HG03571 (cell line): ENCODE results near the gene SLC25A23.

Experiments
- ATAC-seq: cut with Tn5 transposase; IDR thresholded peaks from one replicate; pipeline ENCODE4 v1.9.1; 2021; ENCODE audit not compliant: unreplicated experiment

Gene SLC25A23

GRCh38 chr19:6425732-6426620 lies 33.6 kb downstream of the SLC25A23 start:
- no peak for ATAC-seq

DNA sequence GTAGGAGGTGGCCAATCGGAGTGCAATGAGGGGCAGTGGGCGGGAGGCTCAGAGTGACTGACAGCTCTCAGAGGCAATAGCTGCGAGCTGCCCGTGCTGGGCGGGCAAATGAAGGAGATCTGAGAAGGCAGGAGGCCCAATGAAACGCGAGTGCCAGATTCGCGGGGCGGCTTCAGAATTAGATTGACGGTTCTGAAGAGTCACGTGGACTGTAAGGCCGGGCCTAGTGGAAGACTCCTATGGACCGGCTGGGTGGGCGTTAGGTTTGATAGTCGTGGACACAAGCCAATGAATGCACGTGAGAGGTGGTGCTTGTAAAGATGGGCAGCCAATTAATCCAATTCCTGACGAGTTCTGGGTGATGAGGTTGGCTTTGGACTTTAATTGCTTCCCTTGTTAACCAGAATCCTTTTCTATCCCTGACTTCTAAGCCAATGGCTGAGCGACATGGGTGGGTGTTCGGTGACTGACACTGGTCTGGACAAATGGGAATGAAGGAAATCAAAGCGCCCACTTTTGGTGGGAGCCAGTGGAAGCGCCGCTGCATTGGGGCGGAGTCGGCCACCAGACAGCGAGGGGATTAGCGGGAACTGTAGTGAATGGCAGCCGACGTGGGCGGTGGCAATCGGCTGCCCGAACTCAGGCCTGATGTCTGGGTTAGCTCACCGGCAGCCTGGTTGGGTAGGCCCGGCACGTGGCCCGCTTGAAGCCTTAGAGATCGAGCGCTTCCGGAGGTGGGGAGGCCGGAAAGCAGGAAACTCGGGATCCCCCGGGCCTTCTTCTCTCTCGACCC lies 34.5 kb downstream of the SLC25A23 start:
- ATAC-seq = peak; percentile 78

GRCh38 chr19:6424195-6424938 lies 35.2 kb downstream of the SLC25A23 start, which contains the start of gene KHSRP:
TSS of gene KHSRP (minus strand) at chr19:6424811. CDS start at chr19:6424701, 110 bp downstream.
- ATAC-seq = no peak

DNA sequence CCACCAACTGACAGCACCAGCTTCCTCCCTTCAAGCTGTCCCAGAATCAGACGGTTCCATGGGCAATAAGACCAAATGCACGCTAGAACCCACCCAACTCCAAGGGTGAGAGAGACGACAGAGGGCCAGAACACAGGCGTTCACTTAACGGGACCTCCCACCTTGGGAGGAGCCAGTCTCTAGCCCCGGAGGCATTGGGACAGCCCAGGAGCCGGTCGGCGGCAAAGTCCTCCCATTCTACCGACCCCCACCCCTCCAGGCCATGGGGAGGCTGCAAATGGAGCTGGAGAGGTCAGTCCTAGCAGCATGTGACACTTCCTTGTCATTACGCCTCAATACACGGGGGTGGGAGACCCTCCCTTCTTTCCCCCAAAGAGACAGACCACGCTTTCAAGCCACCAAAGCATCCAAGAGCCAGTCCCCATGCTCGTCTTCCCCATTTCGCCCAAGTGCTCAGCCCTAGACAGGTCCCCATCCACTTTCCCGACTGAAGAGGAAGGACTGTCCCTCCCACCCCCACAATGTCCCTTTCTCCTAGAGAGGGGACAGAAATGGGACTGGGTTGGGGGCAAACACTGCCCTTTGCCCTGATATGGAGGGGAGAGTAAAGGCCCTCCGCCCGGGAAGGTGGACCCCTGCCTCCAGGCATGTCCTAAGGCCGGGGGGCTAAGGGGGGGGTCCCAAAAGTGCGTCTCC lies 35.9 kb downstream of the SLC25A23 start:
- ATAC-seq = no peak

GRCh38 chr19:6421075-6422014 lies 38.2 kb downstream of the SLC25A23 start:
- no peak for ATAC-seq

DNA sequence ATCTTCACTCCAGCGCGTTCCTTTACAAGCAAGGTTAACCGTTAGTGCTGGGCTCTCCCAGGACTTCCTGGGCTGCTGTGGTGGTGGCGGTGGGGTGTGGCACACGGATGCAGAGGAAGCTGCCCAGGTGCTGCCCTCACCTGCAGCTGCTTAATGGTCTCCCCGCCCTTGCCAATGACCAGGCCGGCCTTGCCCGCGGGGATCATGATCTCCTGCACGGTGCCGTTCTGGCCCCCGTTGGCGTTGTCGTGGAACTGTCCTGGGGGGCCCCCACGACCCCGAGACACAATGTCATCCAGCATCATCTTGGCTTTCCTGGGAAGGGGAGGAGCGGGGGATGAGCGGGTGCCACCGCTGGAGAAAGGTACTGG lies 41.0 kb downstream of the SLC25A23 start:
- ATAC-seq = no peak

DNA sequence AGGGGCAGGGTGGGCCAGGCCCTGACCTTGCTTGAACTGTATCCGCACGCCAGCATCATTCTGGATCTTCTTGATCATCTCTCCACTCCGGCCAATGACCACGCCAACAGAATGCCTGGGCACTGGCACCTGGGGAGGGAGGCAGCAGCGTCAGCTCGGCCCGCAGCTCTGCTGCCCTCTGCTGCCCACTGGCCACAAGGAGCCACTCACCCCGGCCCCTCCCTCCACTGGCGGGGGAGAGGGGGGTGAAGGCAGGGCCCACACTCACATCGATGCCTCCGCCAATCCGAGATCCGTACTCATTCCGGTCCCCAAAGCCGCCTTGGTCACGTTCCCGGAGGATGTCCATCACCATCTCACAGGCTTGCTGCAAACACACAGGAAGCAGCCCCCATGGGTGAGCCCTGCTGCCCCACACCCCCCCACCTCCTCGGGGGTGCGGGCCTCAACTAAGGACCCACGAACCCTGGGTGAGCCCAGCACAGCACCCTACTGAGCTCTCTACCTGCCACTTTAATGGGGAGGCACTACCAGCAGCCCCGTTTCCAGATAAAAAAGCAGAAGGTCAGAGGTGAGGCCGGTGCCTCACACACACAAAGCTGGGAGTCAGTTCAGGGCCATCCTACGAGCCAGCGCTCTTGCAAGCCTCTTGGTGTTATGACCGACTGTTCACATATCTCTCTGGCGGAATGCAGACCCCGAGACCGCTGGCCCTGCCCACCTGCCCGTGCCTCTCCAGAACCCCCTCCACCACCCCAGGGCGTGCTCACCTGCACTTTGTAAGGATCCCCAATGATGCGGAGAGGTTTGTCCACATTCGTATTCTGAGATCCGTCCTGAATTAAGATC lies 41.7 kb downstream of the SLC25A23 start:
- no peak for ATAC-seq

GRCh38 chr19:6416658-6417405 lies 42.8 kb downstream of the SLC25A23 start:
- no peak for ATAC-seq

GRCh38 chr19:6415591-6416190 lies 43.9 kb downstream of the SLC25A23 start:
- no peak for ATAC-seq

- no peak for ATAC-seq
These were observed 44.6 kb downstream of the SLC25A23 start for GRCh38 chr19:6414793-6415590.

DNA sequence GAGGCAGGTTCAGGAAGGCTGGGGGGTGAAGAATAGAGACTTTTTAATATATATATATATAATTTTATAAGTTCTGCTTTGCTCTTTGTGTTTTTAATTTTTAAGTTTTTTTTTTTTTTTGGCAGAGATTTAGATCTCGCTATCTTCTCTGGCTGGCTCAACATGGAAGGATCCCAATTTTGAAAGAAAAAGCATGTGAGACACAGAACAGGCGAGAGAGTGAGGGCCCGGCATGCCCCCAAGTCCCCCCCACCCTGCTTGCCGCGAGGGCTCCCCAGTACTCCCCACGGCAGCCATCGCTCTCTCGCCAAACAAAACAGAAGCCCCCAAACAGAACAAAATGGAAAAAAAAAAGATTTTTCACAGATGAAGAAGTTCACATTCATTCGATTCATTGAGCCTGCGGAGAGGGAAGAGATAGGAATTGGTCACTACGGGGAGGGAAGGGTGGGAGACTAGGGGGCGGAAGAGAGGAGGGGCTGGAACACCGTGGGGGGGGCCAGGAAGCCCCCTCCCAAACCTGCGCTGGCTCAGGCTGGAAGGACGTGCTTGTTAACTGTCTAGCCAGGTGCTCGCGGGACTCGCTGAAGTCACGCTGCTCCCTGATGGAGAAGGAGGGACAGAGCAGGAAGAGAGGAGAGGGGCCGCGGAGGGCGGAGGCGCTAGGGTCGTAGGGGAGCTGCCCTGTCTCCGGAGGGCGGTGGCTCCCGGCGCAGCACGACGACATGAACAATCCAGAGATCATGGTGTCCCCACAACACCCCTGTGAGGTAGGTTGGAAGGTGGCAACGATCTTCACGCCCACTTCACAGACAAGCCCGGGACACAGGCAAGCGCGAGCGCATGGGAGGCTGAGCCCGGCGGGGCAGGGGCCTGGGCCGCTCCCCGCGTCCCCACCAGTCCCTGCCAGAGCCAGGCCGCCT lies 45.6 kb downstream of the SLC25A23 start:
- ATAC-seq = no peak

- no peak for ATAC-seq
These were observed 46.3 kb downstream of the SLC25A23 start for GRCh38 chr19:6413291-6413690.

DNA sequence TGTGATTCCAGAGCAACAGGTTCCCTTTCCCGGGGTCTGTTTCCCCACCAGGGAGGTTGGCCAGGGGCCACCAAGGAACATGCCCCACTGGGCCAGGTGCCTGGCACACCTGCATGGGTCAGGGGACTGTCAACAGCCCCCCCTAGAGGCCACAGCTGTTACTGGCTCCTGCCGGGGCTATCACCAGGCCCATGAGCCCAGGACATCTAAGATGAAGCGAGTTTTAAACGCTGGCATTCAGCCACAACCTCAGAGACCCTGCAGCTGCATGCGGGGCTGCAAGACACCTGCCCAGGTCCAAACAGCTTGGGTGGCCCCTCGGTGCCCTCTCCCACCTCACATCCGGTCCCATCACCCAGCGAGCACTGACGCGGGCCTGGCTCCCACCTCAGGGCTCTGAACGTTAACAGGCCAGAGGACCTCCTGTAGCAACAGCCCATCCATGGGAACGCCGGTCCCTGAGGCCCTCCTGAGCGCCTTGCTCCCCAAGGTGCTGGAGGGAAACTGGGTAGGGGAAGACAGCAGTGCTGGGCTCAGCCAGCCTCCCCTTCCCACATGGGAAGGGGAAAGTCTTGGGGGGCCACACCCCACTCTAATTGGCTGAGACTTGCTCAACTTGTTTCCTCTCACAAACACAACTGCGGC lies 47.0 kb downstream of the SLC25A23 start:
- ATAC-seq = no peak

- no peak for ATAC-seq
These were observed 47.5 kb downstream of the SLC25A23 start for GRCh38 chr19:6412061-6412446.

- no peak for ATAC-seq
These were observed 50.2 kb downstream of the SLC25A23 start for GRCh38 chr19:6409346-6409745.
